GM11168 (cell line): ENCODE results near the gene TRAPPC6A.

Experiments used
- in situ Hi-C: fragments of 300-500 bp; cut with MboI; formaldehyde crosslinking; loops from one replicate; pipeline ENCODE4 v1.12.0; 2022; ENCODE audit warnings: low sequenced_read_pairs; ENCODE audit not compliant: unreplicated experiment

TRAPPC6A gene

GRCh38 chr19:45150751-45151281 is 27.2 kb downstream of the TRAPPC6A start:
- in situ Hi-C loops, result no loop called here

DNA sequence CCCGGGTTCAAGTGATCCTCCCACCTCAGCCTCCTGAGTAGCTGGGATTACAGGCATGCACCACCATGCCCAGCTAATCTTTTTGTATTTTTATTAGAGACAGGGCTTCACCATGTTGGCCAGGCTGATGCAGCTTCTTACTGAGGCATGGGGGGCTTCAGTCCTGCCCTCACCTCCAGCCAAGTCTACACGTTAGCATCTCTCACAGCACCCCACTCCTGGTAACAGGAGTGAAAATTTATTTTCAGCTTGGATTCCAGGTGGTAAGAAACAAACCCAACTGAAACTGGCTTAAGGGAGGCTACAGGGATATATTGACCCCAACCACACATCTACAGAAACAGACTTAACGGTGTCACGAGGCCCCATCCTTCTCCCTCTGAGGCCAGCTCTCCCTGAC is 27.9 kb downstream of the TRAPPC6A start:
- in situ Hi-C loops, result no loop called here

- in situ Hi-C loops, result no loop called here
Observed at GRCh38 chr19:45149129-45149528, 28.9 kb downstream of the TRAPPC6A start.

DNA sequence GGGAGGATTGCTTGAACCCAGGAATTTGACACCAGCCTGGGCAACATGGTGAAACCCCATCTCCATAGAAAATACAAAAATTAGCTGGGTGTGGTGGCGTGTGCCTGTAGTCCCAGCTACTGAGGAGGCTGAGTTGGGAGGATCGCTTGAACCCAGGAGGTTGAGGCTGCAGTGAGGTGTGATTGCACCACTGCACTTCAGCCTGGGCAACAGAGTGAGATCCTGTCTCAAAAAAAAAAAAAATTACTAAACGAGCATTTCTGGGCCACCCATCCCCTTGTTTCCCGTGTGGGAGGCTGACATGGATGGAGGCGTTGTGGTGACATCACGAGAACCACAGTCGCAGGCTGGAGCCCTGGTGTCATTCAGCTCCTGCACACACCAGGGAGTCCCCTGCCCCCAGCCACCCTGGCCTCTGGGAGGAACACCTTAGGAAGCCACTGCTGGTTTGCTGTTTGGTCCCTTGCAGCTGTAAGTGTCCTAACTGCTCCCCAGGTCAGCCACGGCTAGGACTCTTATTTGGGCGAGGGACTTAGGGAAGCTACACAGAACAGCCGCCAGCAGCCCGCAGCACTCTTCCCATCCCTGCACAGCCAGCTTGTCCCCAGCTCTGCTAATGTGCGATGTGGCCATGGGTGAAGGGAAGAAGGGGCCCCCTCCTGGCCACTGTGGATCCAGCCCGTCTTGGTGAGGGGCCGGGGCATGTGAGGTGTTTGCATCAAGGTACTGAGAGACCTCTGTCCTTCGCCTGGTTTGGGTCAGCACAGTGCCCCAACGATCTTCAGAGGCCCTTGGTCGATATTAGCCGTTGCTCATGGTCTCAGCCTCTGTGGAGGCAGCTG is 30.0 kb downstream of the TRAPPC6A start:
- in situ Hi-C loops, result no loop called here

DNA sequence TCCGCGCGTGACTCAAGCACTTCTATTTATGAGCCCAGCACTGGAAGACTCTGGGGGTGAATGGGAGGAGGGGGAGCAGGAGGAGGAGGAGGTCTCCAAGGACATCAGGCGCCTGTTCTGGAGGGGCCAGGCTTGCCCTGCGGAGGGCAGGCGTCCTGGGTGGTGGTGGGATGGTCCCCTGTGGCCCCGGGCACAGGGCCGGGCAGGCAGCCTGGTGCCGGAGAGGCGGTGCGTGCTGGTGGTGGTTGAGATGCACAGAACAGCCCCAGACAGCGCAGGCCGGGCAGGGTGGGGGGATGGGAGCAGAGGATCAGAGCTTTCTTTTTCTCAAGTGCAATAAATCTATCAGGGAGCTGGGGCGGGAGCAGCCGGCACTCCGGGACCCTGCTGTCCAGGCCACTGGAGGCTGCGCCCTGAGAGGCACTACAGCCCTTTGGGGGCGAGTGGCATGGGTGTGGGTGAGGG is 31.3 kb downstream of the TRAPPC6A start:
- in situ Hi-C loops, result no loop called here

DNA sequence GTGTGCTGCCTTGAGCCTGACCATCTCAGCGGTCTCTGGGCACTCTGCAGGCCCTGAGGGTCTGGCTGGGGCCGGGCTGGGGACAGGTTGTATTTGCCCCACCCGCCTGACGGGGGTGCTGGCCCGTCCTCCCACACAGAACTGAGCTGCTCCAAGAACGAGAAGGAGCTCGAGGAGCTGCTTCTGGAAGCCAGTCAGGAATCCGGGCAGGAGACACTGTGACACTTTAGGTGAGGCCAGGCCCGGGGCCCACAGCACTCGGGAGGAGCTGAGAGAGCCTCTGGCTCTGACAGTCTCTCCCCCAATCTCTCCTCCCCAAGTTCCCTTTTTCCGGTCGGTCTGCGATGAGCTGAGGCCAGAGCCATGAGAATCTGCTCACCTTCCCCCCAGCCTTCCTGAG is 31.8 kb downstream of the TRAPPC6A start:
- in situ Hi-C loops, result no loop called here

DNA sequence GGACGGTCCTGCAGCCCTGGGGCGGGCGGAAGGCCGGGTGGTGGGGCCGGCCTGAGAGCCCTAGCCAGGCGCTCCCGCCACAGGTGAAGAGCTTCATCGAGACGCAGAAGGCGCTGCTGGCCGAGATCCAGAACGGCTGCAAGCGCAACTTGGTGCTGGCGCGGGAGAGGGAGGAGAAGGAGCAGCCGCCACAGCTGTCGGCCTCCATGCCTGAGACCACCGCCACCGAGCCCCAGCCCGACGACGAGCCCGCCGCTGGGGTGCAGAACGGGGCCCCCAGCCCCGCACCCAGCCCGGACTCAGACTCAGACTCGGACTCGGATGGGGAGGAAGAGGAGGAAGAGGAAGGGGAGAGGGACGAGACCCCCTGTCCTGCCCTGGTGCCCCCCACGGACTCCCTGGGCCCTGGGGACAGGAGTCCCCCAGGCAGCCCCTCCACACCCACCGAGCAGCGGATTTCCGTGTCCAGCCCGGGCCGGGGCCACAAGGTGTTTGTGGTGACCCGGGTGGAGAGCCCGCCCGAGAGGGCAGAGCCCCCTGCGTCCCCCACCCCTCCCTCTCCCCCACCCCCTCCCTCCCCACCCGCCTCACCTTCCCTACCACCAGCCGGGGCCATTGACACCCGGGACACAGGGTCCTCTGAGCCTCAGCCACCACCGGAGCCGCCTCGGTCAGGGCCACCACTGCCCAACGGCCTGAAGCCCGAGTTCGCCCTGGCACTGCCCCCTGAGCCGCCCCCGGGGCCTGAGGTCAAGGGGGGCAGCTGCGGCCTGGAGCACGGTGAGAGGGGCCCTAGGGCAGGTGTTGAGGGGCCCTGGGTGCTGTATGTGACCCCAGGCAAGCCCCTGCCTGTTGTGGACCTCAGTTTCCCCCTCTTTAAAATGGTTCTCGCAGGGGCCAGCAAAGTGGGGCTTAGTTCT is 32.5 kb downstream of the TRAPPC6A start:
- in situ Hi-C loops, result no loop called here

DNA sequence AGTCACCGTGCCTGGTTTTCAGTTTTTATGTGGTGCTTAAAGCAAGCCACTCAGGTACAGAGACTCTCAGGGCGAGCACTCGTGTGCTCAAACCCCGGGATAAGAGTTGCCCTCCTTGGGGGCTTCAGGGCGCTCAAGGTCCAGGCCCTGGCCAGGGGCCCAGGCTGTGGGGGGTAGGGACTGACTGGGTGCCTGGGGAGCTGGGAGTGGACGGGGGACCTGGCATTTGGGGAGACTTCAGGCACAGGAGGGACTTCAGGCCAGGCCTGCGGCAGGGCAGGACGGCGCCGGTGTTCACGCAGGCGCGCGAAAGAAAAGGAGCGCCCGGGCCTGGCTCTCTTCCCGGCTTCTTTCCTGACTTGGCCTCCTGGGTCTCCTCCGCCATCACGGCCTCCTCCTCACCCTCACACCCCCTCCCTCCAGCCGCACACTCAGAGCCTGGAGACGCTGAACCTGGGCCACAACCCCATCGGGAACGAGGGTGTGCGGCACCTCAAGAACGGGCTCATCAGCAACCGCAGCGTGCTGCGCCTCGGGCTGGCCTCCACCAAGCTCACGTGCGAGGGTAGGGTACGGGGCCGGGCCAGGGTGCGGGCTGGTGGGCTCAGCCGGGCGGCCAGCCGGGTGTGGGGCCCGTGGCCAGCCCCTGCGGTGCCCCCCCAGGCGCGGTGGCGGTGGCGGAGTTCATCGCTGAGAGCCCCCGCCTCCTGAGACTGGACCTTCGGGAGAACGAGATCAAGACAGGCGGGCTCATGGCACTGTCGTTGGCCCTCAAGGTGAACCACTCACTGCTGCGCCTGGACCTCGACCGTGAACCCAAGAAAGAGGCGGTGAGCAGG is 33.4 kb downstream of the TRAPPC6A start:
- in situ Hi-C loops, result no loop called here

- in situ Hi-C loops, result no loop called here
Observed at GRCh38 chr19:45142726-45143110, 35.3 kb downstream of the TRAPPC6A start.

GRCh38 chr19:45142016-45142725 is 35.9 kb downstream of the TRAPPC6A start:
- in situ Hi-C loops, result no loop called here

GRCh38 chr19:45141203-45141900 is 36.7 kb downstream of the TRAPPC6A start:
- in situ Hi-C loops, result no loop called here

DNA sequence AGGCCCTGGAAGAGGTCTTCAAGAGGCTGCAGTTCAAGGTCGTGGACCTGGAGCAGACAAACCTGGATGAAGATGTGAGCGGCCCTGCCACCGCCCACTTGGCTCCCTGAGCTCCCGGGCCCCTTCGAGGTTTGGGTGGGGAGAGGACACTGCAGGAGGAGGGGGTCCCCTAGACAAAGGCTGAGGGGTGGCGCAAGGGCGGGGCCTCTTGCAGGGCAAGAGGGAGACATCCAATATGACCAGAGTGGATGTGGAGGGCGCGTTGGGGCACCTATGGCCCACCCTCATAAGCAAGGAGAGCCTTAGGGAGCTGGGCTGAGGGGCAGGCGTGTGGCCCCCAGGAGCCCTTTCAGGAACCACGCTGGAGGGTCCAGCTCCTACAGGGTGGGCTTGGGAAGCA is 37.5 kb downstream of the TRAPPC6A start:
- in situ Hi-C loops, result no loop called here

- in situ Hi-C loops, result no loop called here
Observed at GRCh38 chr19:45140144-45140503, 37.9 kb downstream of the TRAPPC6A start.

GRCh38 chr19:45139286-45140143 is 38.5 kb downstream of the TRAPPC6A start:
- in situ Hi-C loops, result no loop called here

DNA sequence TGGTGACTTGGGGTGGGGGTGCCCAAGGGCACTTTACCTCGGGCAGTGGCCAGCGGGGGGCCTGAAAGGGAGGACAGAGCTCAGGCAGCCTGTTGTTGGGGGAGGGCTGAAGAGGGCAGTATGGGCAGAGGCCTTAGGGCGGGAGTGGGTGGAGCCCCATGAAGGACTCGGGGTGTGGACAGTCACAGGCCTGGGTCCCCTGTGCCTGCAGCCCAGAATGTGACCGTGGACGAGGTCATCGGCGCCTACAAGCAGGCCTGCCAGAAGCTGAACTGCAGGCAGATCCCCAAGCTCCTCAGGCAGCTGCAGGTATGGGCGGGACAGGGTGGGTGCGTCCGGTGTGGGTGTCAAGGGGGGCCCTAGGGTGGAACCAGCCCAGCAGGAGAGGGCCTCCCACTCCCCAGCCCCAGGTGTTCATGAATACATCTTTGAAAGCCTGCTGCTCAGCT is 39.7 kb downstream of the TRAPPC6A start:
- in situ Hi-C loops, result no loop called here

DNA sequence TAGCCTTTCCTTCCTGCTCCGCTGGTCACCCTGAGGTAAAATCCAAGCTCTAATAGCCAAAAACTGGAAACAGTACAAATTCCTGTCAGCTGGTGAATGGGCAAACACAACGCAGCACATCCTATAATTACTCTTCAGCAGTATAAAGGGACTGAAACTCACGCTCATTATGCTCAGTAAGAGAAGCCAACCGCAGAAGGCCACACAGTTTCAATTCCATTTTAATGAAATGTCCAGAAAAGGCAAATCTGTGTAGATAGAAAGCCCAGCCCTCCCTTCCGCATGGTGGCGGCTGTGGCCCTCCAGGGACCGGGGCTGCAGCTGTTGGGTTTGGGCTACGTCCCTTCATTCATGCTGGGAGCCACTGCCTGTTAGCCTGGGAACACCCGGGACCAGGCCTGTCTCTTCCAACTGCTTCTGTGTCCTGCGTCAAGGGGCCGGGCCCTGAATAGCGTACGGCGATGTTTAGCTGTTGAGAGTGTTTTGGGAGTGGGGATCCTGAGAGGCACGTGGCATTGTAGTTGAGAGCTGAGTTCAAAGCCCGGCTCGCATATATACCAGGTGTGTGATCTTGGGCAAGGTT is 40.8 kb downstream of the TRAPPC6A start:
- in situ Hi-C loops, result no loop called here

GRCh38 chr19:45136507-45137178 is 41.4 kb downstream of the TRAPPC6A start:
- in situ Hi-C loops, result no loop called here
